ENCODE results near the gene PCDH7.

PCDH7 gene, protein sequence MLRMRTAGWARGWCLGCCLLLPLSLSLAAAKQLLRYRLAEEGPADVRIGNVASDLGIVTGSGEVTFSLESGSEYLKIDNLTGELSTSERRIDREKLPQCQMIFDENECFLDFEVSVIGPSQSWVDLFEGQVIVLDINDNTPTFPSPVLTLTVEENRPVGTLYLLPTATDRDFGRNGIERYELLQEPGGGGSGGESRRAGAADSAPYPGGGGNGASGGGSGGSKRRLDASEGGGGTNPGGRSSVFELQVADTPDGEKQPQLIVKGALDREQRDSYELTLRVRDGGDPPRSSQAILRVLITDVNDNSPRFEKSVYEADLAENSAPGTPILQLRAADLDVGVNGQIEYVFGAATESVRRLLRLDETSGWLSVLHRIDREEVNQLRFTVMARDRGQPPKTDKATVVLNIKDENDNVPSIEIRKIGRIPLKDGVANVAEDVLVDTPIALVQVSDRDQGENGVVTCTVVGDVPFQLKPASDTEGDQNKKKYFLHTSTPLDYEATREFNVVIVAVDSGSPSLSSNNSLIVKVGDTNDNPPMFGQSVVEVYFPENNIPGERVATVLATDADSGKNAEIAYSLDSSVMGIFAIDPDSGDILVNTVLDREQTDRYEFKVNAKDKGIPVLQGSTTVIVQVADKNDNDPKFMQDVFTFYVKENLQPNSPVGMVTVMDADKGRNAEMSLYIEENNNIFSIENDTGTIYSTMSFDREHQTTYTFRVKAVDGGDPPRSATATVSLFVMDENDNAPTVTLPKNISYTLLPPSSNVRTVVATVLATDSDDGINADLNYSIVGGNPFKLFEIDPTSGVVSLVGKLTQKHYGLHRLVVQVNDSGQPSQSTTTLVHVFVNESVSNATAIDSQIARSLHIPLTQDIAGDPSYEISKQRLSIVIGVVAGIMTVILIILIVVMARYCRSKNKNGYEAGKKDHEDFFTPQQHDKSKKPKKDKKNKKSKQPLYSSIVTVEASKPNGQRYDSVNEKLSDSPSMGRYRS (N-terminal part only)

DNA sequence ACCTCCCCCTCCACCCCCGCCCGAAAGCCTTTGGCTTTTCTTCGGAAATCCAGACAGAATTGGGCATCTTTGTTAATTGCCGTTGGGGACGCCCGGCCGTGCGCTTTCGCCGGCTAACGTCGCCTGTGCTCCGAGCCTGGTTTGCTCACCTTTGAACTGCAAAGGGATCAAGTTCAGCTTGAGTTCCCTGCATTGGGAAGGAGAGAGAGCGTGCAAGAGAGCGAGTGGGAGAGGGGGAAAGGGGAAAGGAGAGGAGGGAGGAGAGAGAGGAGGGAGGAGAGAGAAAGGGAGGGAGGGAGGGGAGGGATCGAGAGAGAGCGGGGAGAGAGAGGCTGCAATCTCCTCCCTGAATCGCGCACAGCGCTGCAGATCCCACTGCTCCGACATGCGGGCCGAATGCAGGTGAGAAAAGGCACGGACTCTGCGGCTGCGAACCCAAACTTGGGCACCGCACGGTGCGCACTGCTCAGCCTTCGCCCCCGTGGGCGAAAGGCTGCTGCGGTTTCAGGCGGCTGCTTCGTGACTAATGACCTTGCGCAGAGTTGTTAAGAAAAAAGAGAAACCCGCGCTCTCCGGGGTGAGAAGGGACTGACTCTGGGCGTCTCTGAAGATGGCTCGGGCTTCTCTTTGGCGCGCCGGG is at the start of gene PCDH7:
PCDH7 (plus strand) TSS at position 349 of the 640 bp plus-strand sequence. CDS start 1,054 bp downstream, outside the sequence.
- DNase-seq: no peak

DNA sequence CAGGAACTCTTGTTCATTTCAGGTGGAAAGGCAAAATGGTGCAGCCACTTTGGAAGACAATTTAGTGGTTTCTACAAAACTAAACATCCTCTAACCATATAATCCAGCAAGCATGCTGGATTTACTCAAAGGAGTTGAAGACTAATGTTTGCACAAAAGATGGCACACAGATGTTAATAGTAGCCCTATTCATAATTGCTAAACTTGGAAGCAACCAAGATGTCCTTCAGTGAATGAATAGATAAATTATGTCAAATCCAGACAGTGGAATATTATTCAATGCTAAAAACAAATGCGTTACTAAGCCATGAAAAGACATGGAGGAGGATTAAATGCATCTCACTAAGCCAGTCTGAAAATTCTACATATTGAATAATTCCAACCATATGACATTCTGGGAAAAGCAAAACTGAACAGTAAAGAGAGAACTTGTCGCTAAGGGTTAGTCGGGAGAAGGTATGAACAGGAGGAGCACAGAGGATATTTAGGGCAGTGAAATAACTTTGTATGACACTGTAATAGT is 48.2 kb upstream of the PCDH7 start:
- no peak for DNase-seq

DNA sequence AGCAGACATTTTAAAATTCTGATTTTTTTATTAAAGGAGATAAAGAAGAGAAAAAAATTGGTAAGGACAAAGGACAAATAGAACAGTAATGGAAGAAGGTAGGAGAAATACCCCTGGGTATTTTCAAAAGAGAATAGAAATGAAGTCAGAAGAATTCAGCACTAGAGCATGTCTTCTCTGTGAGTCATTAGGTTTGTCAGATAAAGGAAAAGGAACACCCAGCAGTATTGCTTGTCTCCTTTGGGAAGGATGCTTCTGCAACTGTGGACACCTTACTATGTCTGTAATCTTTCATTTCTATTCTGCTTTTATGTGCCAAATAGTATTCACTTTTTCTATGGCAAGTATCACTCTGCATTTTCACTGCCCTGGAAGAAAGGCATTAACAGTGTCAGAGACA is 24.0 kb upstream of the PCDH7 start:
- DNase-seq: no peak

DNA sequence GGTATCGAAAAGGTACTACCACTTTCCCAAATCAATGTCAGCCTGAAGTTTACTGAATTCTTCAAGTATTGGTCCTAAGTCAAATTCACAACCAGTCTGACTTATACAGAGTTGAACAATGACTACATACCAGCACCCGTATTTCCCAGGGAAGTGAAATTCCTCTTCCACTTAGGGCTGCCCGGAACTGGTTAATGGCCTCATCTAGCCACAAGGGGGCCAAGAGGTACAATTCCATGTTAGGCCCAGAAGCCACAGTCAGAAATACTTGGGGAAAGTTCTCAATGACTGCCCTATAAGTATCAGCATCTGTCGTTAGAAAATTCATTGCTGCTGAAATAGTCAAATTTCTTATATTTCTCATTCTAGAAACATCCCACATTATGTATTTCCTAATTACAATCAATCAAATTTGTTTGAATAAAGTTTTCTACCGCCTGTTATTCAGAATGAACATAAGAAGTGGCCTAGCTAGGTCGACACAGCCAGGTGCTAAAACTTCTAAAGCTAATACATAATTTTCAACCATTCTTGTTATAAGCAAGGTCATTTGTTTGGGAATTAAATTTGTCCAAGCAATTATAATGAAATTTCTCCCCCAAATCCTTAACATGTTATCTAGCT is 5.6 kb upstream of the PCDH7 start:
- no peak for DNase-seq

DNA sequence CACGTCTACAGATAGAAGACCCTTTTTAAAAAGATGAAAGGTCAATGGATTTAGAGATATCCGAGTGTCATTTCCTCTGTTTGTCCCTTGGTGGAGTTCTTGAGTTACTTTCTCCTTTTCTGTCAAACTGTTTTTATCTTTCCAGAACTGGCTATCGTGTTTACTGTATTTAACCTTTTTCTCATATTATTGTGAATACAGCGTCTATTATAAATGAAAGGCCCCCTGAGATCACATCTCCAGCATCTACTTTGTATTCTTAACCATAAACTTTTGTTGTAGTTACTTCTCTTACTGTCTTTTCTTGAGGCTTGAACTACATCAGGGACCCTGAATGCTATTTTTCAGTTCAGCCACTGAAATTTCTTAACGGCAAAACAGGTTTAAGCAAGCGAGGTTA is 4.0 kb upstream of the PCDH7 start:
- no peak for DNase-seq

DNA sequence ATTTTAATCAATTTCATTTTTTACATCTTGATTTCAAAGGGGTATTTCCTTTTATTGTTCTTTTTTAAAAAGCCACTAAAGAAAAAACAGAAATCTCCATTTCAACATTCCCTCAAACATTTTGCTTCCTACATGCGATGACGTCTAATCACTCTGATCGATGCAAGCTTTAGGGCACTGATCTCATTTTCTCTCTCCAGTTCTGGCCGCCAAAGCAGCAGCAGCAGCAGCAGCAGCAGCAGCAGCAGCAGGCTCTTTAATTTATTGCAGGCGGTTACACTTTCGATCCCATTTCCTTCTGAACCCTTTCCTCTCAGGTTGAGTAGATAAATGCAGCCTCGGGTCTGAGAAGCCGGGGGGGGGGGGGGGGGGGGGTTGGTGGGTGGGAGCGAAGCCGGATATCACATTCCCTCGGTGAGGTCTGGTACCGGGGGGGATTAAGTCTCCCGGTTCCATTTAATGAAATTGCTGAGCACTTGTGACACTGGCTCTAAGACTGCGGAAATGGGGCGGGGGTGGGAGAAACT is 3.4 kb upstream of the PCDH7 start:
- no peak for DNase-seq

- DNase-seq: peak; percentile 6
These were observed 2.8 kb upstream of the PCDH7 start for GRCh38 chr4:30717208-30718020.

GRCh38 chr4:30718021-30718542 is 2.1 kb upstream of the PCDH7 start:
- peak; percentile 7 for DNase-seq

DNA sequence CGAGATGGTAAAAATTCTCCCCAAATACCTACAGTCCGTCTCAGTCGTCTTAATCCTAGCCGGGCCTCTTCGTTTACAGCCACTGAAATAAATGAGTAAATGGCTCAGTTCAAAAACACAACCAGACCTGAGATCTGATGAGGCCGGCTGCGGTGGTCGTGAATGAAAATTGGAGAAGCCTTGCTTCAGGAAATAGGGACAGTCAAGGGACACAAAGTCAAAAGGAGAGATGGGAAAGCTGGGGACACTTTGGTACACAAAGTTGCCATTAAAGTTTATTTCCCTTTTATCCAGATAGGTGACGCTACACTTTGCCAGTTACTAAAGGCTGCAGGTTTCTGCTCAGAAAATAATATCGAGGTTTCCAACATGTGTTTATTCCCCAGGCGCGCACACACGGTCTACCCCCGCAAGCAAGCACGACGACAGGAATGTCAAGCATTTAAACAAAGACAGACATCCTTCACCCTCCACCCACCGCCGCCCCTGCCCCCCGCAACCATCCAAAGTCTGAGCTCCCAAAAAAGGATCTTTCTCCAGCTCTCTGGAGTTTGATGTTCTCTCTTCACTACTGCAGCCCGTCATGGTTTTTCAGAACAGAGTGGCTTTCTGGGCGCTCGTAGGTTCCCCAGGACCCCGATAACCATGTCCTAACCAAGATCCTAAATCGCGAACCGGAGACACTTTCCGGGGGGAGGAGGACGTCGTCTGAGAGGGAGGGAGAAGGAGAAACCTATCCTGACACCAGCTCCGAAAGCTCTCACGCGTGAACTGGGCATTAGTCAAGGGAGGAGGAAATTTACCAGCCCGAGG is 1.3 kb upstream of the PCDH7 start:
- no peak for DNase-seq

DNA sequence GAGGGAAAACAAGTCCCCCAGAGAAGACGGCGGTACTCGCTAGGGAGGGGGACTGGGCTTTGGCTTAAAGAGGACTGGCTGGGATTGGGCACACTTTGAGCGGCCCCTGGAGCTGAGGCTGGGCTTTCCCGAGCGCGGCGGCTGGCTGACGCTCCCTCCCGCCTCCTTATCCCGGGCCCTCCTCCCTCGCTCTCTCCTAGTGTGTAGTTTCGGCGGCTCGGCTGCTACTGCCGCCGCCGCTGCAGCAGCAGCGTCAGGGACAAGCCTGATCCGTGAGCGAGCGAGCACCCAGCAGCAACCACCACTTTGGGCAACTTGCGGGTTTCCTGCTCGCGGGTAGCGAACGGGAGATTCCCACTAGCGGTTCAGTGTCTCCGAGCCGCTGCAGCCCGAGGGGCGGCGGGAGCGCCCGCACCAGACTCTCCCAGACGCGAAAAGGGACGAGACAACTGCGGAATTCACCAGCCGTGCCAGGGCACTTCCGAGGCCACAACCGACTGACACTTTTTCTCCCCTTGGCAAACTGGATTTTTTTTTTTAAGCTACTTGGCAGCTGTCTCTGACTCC is 632 bp upstream of the PCDH7 start:
- no peak for DNase-seq

- no peak for DNase-seq
These were observed 554 bp downstream of the PCDH7 start for GRCh38 chr4:30720661-30721184.

DNA sequence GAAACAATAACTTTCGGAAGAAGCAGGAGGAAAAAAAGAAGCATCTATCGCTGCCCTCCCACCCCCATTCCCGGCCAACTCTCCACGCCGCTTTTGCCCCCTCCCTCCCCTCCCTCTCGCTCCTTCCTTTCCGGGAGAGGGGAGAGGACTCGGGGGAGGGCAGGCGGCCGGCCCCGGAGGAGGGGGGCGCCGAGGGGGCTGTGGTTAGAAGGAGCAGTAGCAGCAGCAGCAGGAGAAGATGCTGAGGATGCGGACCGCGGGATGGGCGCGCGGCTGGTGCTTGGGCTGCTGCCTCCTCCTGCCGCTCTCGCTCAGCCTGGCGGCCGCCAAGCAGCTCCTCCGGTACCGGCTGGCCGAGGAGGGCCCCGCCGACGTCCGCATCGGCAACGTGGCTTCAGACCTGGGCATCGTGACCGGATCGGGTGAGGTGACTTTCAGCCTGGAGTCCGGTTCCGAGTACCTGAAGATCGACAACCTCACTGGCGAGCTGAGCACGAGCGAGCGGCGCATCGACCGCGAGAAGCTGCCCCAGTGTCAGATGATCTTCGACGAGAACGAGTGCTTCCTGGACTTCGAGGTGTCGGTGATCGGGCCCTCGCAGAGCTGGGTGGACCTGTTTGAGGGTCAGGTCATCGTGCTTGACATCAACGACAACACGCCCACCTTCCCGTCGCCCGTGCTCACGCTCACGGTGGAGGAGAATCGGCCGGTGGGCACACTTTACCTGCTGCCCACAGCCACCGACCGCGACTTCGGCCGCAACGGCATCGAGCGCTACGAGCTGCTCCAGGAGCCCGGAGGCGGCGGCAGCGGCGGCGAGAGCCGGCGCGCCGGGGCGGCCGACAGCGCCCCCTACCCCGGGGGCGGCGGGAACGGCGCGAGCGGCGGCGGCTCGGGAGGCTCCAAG is 1.3 kb downstream of the PCDH7 start:
- peak; percentile 15 for DNase-seq

- no peak for DNase-seq
These were observed 1.9 kb downstream of the PCDH7 start for GRCh38 chr4:30722092-30722358.

GRCh38 chr4:30722359-30723200 is 2.4 kb downstream of the PCDH7 start:
- DNase-seq: no peak

- no peak for DNase-seq
These were observed 3.2 kb downstream of the PCDH7 start for GRCh38 chr4:30723201-30723955.

- no peak for DNase-seq
These were observed 4.1 kb downstream of the PCDH7 start for GRCh38 chr4:30724247-30724646.

DNA sequence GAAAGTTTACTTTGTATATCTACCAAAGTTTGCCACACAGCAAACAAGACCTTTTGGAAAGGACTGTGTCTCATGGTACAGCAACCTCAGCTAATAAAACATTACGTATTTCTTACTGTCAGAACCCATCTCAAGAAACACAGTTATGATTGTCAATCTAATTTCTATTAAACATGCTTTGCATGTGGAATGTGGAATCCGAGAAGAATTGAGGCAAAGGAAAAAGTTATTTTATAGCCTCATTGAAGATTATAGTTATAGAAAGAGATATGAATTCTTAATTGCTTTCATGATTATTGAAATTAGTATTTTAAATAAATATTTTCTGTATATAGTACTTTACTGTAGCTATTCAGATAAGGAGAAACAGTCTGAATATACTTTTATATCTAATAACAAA is 5.4 kb downstream of the PCDH7 start:
- DNase-seq: no peak

Measured in stimulated activated CD4-positive, alpha-beta T cell treated with anti-CD3 and anti-CD28 coated beads, Interleukin-4, amount 100 ng/mL, for 1 hour (primary cell).